GM12873 (cell line): ENCODE measurements around the gene MYBPC3.

Experiments
- TF ChIP-seq, protein P1 (sequence below): IDR thresholded peaks from 2 replicates; pipeline ENCODE4 v1.5.1; 2012; ENCODE audit warnings: low read depth, mild to moderate bottlenecking, moderate library complexity, low read length, control low read depth; ENCODE audit not compliant: insufficient read depth; ENCODE audit errors: missing control alignments

Gene MYBPC3

DNA sequence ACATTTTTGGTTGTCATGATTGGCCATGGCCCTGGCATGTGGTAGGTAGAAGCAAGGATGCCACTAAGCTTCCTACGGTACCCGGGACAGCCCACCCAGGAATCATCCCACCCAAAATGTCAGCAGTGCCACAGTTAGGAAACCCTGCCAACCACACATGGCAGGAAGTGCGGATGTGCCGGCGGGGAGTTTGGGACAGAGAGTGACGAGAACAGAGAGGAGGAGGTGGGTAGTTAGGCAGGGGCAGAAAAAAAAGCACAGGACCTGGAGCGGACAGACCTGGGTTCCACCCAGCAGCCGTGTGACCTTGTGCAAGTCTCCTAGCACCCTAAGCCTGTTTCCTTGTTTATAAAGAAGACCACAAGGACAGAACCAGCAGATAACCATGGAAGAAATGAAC, 22.5 kb upstream of the MYBPC3 start:
- TF ChIP-seq, protein P1, sequence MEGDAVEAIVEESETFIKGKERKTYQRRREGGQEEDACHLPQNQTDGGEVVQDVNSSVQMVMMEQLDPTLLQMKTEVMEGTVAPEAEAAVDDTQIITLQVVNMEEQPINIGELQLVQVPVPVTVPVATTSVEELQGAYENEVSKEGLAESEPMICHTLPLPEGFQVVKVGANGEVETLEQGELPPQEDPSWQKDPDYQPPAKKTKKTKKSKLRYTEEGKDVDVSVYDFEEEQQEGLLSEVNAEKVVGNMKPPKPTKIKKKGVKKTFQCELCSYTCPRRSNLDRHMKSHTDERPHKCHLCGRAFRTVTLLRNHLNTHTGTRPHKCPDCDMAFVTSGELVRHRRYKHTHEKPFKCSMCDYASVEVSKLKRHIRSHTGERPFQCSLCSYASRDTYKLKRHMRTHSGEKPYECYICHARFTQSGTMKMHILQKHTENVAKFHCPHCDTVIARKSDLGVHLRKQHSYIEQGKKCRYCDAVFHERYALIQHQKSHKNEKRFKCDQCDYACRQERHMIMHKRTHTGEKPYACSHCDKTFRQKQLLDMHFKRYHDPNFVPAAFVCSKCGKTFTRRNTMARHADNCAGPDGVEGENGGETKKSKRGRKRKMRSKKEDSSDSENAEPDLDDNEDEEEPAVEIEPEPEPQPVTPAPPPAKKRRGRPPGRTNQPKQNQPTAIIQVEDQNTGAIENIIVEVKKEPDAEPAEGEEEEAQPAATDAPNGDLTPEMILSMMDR, result no peak

DNA sequence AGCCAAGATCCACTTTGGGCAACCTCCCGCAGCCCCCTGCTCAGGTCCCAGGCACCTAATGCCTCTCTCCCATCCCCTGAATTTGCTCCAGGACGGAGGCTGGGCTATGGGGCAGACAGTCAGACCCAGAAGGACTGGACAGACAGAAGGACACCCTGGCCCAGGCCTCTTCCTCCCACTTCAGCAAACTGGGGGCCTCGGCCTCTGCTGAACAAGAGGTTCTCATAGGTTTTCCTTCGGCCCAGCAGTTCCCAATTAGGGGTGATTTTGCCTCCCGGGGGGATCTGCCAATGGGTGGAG, 22.2 kb upstream of the MYBPC3 start:
- TF ChIP-seq, protein P1, result no peak

DNA sequence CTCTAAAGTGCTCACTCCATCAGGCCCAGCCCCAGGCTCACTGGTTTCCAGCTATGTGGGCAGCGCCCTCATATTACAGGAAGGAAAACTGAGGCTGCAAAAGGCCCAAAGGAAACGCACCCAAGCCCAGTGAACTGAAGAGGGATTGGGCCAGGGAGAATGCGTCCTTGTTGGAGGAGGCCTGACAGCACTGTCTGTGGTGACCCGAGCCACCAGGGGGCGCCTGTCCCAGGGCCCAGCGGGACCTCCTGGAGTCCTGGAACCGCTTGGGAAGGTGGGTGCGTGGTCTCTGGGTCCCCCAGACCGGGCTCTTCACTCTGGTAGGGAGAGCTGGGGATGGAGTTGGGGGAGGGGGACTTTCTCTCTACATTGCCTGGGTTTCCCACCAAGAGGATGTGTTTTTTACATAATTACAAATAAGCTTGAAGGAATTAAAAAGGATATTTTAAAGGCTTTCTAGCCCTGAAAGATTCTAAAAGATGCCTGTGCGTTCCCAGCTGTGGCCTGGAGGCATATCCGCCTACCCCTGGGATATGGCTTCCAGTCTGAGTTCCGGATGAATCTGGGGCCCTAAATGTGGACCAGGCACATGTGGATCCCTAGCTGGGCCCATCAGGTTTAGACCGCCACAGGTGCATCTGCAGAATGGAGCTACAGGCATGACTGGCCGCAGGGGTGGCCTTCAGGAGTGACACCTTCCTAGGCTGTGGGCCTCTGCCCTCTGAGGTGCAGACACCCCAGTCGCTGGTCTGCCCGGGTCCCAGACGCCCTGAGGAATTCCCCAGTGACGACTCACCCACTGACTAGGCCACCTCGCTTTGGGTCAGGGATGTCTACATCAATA, 21.6 kb upstream of the MYBPC3 start:
- TF ChIP-seq, protein P1, result peak; percentile 98

DNA sequence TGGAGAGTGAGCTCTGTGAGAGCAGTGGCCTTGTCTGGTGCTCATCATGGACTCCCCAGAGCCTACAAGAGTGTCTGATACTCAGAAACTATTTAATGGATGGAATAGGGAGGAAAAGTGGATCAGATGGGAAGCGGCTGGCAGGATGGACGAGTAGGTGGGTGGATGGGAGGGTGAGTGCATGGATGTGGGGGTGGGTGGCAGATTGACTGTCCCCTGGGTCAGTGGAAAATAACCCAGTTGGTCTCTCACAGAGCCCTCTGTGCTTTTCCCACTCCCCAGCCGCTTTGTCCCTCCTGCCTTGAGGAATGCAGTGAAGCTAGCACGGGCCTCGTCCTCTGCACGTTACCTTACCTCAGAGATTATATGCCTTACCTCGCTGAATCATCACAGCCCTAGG, 19.9 kb upstream of the MYBPC3 start:
- TF ChIP-seq, protein P1, result no peak

DNA sequence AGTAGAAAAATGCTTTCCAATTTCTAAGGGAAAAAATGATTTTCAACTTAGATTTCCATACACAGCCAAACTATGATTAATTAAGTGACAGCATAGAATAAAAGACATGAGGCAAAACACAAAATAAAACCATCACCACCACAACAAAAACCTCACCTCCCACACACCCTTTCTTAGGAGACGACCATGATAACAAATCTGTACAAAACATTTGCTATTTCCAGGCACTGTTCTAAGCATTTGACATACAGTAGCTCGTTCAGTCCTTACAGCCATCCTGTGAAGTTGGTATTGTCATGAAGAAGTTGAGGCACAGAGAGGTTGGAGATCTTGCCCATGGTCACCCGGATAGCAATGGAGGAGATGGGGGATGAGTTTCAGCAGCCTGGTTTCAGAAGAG, 17.2 kb upstream of the MYBPC3 start:
- TF ChIP-seq, protein P1, result no peak

DNA sequence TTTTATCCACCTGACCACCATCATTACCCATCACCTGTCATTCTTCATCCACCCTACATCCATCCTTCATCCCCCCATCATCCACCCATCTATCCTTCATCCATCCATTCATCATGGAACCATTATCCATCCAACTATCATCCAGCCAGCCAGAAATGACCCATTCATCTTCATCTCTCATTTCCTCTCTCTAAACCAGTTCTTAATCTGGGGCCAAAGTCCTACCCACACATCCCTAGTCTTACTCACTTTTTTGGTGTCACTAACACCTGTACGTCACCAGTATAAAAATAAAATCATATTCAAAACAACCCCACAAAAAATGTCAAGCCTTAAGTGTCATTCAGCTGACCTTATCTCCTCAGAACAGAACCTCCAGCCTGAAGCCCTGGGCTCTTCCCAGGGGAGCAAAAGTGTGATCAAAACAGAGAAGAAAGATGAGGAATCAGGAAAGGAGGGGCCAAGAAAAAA, 13.6 kb upstream of the MYBPC3 start:
- TF ChIP-seq, protein P1, result no peak

DNA sequence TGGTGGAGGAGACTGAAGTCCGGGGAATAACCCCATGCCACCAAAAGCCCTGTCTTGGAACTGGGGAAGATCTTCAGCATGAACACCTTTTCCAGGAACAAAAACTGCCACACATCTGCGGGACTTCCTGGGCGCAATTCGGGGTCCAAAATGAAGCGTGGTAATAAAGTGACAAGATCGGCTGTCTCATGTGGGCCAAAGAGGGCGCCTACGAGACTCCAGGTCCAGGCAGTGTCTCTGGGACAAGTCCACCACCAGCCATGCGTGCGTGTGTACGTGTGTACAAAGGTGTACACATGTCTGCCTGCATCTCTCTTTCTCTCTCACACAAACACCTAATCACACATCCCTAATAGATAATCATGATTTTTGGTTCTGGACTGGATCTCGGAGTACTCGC, 8.9 kb upstream of the MYBPC3 start:
- TF ChIP-seq, protein P1, result no peak
